Mesenchymal stem cell (in vitro differentiated cells and primary cell): ENCODE data around the gene CRYGN.

Source experiments
- DNase-seq: peaks from one replicate; pipeline ENCODE4 v3.0.0-alpha.2; 2013
- H2AFZ ChIP-seq: one replicate; pipeline ENCODE4 v1.6.1; 2013; ENCODE audit warnings: low read depth, mild to moderate bottlenecking, control low read depth, inconsistent platforms, low read length, moderate library complexity
- H2AK5ac ChIP-seq: 2 replicates; pipeline ENCODE4 v1.6.1; 2013; ENCODE audit warnings: low read length, moderate library complexity, mild to moderate bottlenecking, inconsistent platforms; ENCODE audit not compliant: severe bottlenecking
- H2BK120ac ChIP-seq: one replicate; pipeline ENCODE4 v1.6.1; 2013; ENCODE audit warnings: low read depth, mild to moderate bottlenecking, inconsistent platforms, low read length, moderate library complexity
- H2BK12ac ChIP-seq, 2 experiments: one replicate each; pipeline ENCODE4 v1.6.1; 2013; ENCODE audit warnings: inconsistent platforms in 2 of 2, low read length in 2 of 2, mild to moderate bottlenecking in 2 of 2, moderate library complexity in 2 of 2, control low read depth in 1 of 2
- H2BK15ac ChIP-seq: one replicate; pipeline ENCODE4 v1.6.1; 2013; ENCODE audit warnings: mild to moderate bottlenecking, low read depth, inconsistent platforms; ENCODE audit not compliant: poor library complexity, severe bottlenecking
- H2BK5ac ChIP-seq: 2 replicates; pipeline ENCODE4 v1.6.1; 2013; ENCODE audit warnings: low read depth, mild to moderate bottlenecking, low read length, control low read depth, inconsistent platforms; ENCODE audit not compliant: poor library complexity, severe bottlenecking
- H3K14ac ChIP-seq, 2 experiments: one replicate each; pipeline ENCODE4 v1.6.1; 2013; ENCODE audit warnings: inconsistent platforms in 2 of 2, low read length in 2 of 2, control low read depth in 1 of 2, mild to moderate bottlenecking in 1 of 2, moderate library complexity in 1 of 2
- H3K18ac ChIP-seq, 2 experiments: one replicate each; pipeline ENCODE4 v1.6.1; 2013; ENCODE audit warnings: inconsistent platforms in 2 of 2, low read length in 2 of 2, control low read depth in 1 of 2, low read depth in 1 of 2, mild to moderate bottlenecking in 1 of 2
- H3K23ac ChIP-seq, 2 experiments: one replicate each; pipeline ENCODE4 v1.6.1; 2013; ENCODE audit warnings: inconsistent platforms in 2 of 2, low read length in 2 of 2, mild to moderate bottlenecking in 2 of 2, moderate library complexity in 2 of 2, control low read depth in 1 of 2
- H3K27ac ChIP-seq: 2 replicates; pipeline ENCODE4 v1.5.1; 2013; ENCODE audit warnings: mild to moderate bottlenecking, moderate library complexity, low read length, control low read depth, inconsistent platforms; ENCODE audit not compliant: poor library complexity, severe bottlenecking
- H3K27me3 ChIP-seq, 2 experiments: 2 replicates each; pipeline versions ENCODE4 v1.6.1 to v1.7.0; 2013; ENCODE audit warnings: low read length in 2 of 2, mild to moderate bottlenecking in 2 of 2, moderate library complexity in 2 of 2, control low read depth in 1 of 2, inconsistent platforms in 1 of 2; ENCODE audit not compliant: control insufficient read depth in 1 of 2, insufficient read depth in 1 of 2
- H3K36me3 ChIP-seq, 2 experiments: 2 replicates each; pipeline versions ENCODE4 v1.6.1 to v1.7.0; 2013; ENCODE audit warnings: low read length in 2 of 2, control low read depth in 1 of 2, inconsistent platforms in 1 of 2, low read depth in 1 of 2, mild to moderate bottlenecking in 1 of 2; ENCODE audit not compliant: insufficient read depth in 2 of 2, control insufficient read depth in 1 of 2
- H3K4ac ChIP-seq, 2 experiments: one replicate each; pipeline ENCODE4 v1.6.1; 2013; ENCODE audit warnings: inconsistent platforms in 2 of 2, low read length in 2 of 2, mild to moderate bottlenecking in 2 of 2, moderate library complexity in 2 of 2, control low read depth in 1 of 2, low read depth in 1 of 2
- H3K4me1 ChIP-seq: 2 replicates; pipeline ENCODE4 v1.6.1; 2013; ENCODE audit warnings: low read depth, low read length, control low read depth; ENCODE audit not compliant: control insufficient read depth, insufficient read depth
- H3K4me2 ChIP-seq: 2 replicates; pipeline ENCODE4 v1.6.1; 2013; ENCODE audit warnings: low read length, mild to moderate bottlenecking, inconsistent platforms; ENCODE audit not compliant: poor library complexity, severe bottlenecking
- H3K4me3 ChIP-seq, 2 experiments: 2 replicates each; pipeline versions ENCODE4 v1.5.1 to v1.7.0; 2013; ENCODE audit warnings: low read length in 2 of 2, mild to moderate bottlenecking in 2 of 2, control low read depth in 1 of 2, low read depth in 1 of 2; ENCODE audit not compliant: insufficient read depth in 1 of 2
- H3K79me1 ChIP-seq: replicated peaks from 2 replicates; pipeline ENCODE4 v1.6.1; 2013; ENCODE audit warnings: mild to moderate bottlenecking, control low read depth, low read length, inconsistent platforms; ENCODE audit not compliant: poor library complexity, severe bottlenecking
- H3K9ac ChIP-seq: 2 replicates; pipeline ENCODE4 v1.7.0; 2013; ENCODE audit warnings: mild to moderate bottlenecking, low read length, moderate library complexity
- H3K9me3 ChIP-seq: 2 replicates; pipeline ENCODE4 v1.7.0; 2013; ENCODE audit warnings: mild to moderate bottlenecking, low read length; ENCODE audit not compliant: control insufficient read depth
- H4K8ac ChIP-seq: one replicate; pipeline ENCODE4 v1.6.1; 2013; ENCODE audit warnings: inconsistent platforms, mild to moderate bottlenecking, low read length, moderate library complexity
- H4K91ac ChIP-seq: one replicate; pipeline ENCODE4 v1.6.1; 2013; ENCODE audit warnings: mild to moderate bottlenecking, low read length, inconsistent platforms
- WGBS: methylation state at CpG from one replicate; pipeline ENCODE4 v1.1.7; 2013; ENCODE audit warnings: mixed read lengths; 5-methylcytosine and 5-hydroxymethylcytosine counted together

Gene CRYGN

DNA sequence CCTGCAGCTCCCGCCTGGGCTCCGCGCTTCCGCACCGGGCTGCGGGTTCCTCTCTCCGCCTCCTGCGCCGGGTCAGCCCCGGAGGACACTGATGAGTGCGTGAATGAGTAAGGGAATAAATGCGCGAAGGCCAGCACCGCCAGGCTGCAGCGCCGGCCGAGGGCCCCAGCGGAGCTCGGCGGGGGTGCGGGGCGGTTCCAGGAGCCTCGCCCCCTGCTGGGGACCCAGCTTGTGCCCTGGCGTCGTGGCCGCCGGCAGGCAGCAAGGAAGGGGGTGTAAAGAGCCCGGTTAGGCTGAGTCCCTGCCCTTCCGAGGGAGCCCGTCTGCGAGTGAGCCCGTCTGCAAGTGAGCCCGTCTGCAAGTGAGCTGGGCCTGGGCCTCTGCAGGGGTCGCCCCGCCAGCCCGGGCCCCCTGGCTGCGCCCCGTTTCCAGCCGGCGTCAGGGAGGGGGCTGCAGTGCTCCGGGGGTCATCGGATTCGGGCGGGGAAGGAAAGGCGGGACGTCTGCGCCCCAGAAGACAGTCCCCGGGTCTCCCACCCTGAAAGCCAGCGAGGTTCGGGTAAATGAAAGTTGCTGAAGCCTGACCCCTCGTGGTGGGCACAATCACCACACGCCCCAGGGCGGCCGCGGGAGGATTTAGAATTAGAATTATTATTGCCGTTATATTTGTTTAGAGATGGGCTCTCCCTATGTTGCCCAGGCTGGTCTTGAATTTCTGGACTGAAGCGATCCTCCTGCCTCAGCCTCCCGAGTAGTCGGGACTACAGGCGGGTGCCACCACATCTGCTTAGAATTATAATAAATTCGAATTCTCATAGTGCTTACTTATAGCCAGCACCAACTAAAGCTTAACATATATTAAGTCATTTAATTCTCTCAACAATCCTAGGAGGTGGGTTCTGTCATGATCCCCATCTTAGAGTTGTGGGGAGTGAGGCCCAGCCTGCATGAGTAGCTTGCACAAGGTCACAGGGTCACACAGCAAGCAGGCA lies 8.6 kb upstream of the CRYGN start:
- Histone ChIP-seq H4K91ac (no peak overlapping the region), H3K4me2 (peak overlapping the region; percentile 74), H3K79me1 (no peaks in the 10 kb centered on the region), H3K4me3 (peak overlapping the region; percentile 55 to 65), H3K36me3 (no peaks in the 10 kb centered on the region), H2BK5ac (no peak overlapping the region), H3K18ac (peak overlapping the region; percentile 80 to 87), H3K27me3 (peaks cover 0 to 12% of the 10 kb centered on the region in 2 experiments), H2BK12ac (peak overlapping the region in 1 of 2 experiments; percentile 75), H3K9ac (peak overlapping the region; percentile 77), H2BK120ac (no peak overlapping the region), H2AK5ac (no peak overlapping the region), H3K23ac (no peak overlapping the region), H4K8ac (peak overlapping the region; percentile 45), H3K9me3 (no peaks in the 10 kb centered on the region), H3K14ac (no peak overlapping the region), H3K27ac (no peak overlapping the region), H3K4me1 (peaks cover 20% of the 10 kb centered on the region), H3K4ac (no peak overlapping the region), H2AFZ (peak overlapping the region; percentile 70), H2BK15ac (no peak overlapping the region)
- 2% methylated on average over 58 of the region's 61 CpGs for WGBS
- DNase-seq = peak; percentile 71

DNA sequence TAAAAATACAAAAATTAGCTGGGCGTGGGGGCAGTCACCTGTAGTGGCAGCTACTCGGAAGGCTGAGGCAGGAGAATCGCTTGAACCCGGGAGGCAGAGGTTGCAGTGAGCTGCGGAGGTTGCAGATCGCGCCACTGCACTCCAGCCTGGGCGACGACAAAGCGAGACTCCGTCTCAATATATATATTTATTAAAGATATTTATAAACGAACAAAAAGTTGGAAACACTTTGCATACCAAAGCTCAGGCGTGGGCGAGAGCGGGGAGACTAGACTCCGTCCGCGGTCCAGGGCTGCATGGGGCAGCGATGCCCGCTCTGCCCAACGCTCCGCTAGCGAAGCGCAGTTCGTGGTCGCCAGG lies 7.9 kb upstream of the CRYGN start:
- Histone ChIP-seq H2BK5ac (no peak overlapping the region), H3K27ac (no peak overlapping the region), H4K8ac (peak overlapping the region; percentile 45), H3K36me3 (no peaks in the 10 kb centered on the region), H2BK15ac (no peak overlapping the region), H2AFZ (peak overlapping the region; percentile 70), H3K79me1 (no peaks in the 10 kb centered on the region), H2BK12ac (no peak overlapping the region), H3K14ac (no peak overlapping the region), H3K9me3 (no peaks in the 10 kb centered on the region), H3K9ac (peak overlapping the region; percentile 77), H4K91ac (no peak overlapping the region), H3K18ac (peak overlapping the region in 1 of 2 experiments; percentile 87), H3K4ac (no peak overlapping the region), H3K4me1 (peaks cover 13% of the 10 kb centered on the region), H3K4me2 (peak overlapping the region; percentile 74), H3K27me3 (peaks cover 0 to 10% of the 10 kb centered on the region in 2 experiments), H3K23ac (no peak overlapping the region), H2AK5ac (no peak overlapping the region), H3K4me3 (peak overlapping the region; percentile 55 to 65), H2BK120ac (no peak overlapping the region)
- WGBS = 56% methylated on average over 16 of the region's 26 CpGs
- DNase-seq = no peak

DNA sequence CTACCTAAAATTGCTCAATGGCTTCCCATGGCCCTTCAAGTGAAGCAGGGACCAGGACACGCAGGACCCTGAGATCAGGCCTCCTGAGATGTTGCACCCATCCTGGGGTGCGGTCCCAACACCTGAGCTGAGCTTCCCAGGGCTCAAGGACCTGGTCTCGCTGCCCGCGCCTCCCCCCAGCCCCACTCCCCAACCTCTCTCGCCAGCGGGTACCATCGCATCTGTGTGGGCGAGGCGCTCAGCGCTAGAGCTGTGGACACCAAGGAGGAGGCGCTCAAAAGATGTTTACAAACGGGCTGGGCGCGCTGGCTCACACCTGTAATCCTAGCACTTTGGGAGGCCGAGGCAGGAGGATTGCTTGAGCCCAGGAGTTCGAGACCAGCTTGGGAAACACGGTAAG lies 7.4 kb upstream of the CRYGN start:
- Histone ChIP-seq H3K4ac (no peak overlapping the region), H2BK15ac (no peak overlapping the region), H3K79me1 (no peaks in the 10 kb centered on the region), H2BK12ac (no peak overlapping the region), H2BK120ac (no peak overlapping the region), H4K8ac (no peak overlapping the region), H3K4me1 (peaks cover 13% of the 10 kb centered on the region), H3K18ac (no peak overlapping the region), H3K9me3 (no peaks in the 10 kb centered on the region), H2AFZ (no peak overlapping the region), H3K9ac (no peak overlapping the region), H3K14ac (no peak overlapping the region), H3K27ac (no peak overlapping the region), H2AK5ac (no peak overlapping the region), H3K36me3 (no peaks in the 10 kb centered on the region), H4K91ac (no peak overlapping the region), H3K27me3 (peaks cover 0 to 7% of the 10 kb centered on the region in 2 experiments), H2BK5ac (no peak overlapping the region), H3K4me2 (no peak overlapping the region), H3K23ac (no peak overlapping the region), H3K4me3 (no peak overlapping the region)
- no peak for DNase-seq
- 98% methylated on average over 15 of the region's 18 CpGs for WGBS

DNA sequence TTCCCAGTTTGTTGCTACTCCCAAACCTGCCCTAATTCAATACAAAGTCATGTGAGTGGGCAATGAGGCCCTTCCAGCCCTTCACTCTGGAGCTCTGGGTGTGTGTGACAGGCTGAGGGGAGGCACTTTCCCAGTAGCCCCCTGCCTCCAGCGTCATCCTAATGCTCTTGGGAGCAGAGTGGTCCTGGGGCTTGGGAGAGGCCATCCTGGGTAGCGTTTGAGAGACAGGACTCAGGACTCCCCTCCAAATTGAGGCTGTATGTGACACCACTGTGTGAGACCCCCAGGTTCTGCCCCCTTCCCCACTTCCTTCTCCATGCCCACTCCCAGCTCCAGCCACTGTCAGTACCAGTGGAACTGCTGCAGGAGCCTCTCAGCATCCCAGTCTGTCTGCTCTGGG lies 6.5 kb upstream of the CRYGN start:
- Histone ChIP-seq H3K14ac (no peak overlapping the region), H3K4ac (no peak overlapping the region), H3K36me3 (no peaks in the 10 kb centered on the region), H2AK5ac (no peak overlapping the region), H2BK12ac (no peak overlapping the region), H3K9me3 (no peaks in the 10 kb centered on the region), H3K4me1 (peaks cover 11% of the 10 kb centered on the region), H3K27ac (no peak overlapping the region), H2BK120ac (no peak overlapping the region), H2BK15ac (no peak overlapping the region), H2AFZ (no peak overlapping the region), H3K79me1 (no peaks in the 10 kb centered on the region), H3K4me3 (no peak overlapping the region), H2BK5ac (no peak overlapping the region), H3K9ac (no peak overlapping the region), H3K27me3 (peaks cover 0 to 3% of the 10 kb centered on the region in 2 experiments), H4K8ac (no peak overlapping the region), H3K23ac (no peak overlapping the region), H3K4me2 (no peak overlapping the region), H4K91ac (no peak overlapping the region), H3K18ac (no peak overlapping the region)
- no peak for DNase-seq
- WGBS = 86% methylated on average over 2 of the region's 2 CpGs
